ENCODE measurements around the gene FNDC3B.

Gene FNDC3B

DNA sequence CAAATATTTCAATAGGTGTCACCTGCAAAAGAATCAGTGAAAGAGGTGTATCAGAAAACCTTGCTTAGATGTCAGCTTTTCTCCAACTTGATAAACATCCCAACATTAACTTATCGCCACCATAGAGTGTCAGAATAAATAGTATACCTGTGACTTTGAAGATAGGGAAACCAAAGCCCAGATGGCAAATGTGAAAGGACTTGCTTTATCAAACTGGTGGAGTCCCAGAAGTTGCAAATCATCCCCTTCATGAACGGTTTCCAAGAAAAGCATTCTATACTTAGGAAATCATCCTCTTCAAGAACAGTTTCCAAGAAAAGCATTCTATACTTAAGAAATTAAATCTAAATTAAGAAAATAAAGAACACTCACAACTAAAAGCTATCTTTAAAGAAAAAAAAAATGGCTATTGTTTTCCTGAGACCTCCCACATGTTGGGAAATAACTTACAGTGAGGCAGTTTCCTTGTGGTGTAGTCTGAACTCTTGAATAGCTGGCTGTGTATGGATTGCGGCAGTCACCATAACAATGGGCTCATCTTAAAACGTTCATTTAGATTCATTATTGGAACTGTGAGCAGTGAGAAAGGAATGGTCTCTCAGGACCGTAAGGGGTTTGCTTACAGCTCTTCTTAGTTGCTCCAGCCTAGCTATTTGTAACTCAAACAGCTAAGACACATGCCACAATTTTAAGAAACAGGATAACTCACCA, 352.4 kb downstream of the FNDC3B start:
- no peak for DNase-seq (ENCODE audit: low read depth, low spot score)

DNA sequence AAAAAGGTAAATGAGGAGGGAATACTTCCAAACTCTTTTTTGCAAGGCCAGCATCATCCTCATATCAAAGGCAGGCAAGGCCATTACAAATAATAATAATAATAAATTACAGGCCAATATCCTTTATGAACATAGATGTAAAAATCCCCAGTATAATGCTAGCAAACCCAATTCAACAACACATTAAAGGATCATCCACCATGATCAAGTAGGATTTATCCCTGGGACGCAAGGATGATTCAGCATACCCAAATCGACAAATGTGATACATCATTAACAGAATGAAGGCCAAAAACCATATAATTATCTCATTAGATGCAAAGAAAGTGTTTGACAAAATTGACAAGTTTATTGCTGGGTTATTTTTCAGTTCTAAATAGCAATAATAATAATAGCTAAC, 355.3 kb downstream of the FNDC3B start:
- no peak for DNase-seq (ENCODE audit: low read depth, low spot score)

DNA sequence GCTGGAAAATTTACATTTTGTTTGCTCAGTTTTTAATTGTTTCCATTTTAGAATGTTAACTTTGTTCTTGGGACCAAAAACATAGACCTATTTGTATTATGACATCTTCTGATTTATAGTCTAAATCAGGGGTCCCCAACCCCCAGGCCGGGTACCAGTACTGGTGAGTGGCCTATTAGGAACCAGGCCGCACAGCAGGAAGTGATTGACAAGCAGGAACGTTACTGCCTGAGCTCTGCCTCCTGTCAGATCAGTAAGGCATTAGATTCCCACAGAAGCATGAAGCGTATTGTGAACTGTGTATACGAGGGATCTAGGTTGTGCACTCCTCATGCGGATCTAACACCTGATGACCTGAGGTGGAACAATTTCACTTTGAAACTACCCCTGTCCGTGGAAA, 357.0 kb downstream of the FNDC3B start:
- DNase-seq (ENCODE audit: low read depth, low spot score) = no peak

DNA sequence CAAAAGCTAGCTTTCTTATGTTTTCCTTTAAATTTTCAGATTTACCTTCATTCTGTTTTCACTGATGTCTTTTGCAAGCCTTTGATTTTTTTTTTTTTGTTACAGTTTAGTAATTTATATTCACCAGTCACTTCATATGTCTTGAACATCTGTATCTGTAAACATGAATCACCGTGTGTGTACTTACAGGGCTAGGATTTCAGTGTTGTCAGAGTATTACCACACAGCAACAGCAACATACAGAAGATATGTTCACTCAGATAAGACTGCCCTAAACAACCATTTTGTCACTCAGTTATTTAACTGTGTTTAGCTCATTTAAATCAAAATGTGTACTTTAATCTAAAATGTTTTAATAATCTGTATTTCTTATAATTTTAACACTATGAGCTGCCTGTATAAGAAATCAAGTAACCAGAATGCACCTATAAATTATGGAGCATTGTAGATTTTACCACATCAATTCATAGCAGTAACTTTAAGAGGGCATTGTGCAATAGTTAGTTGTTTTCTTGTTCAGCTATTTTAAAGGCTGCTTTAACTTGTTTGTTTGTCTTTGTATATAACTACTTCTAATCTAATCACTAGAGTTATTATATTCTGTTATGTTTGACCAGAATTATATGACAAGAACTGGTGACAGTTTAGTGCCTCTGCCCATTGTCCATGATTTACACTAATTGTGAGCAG, 358.5 kb downstream of the FNDC3B start:
- DNase-seq (ENCODE audit: low read depth, low spot score) = no peak

DNA sequence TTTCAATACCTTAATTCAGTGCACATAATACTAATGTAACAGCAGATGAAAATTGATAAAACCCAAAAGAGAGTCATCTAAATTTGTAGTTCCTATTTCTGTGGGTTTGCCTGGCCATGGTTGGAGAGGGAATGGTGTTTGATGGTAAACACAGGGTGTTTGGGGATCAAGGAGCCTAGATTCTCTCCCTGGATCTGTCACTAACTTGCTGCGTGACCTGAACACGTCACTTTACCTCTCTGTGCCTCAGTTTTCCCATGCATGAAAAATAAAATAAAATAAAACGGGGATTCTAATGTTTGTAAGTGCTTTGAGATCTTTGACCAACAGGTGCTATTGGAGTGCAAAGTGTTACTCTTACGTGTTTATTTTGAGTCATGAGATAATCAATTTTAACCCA, 359.1 kb downstream of the FNDC3B start:
- DNase-seq (ENCODE audit: low read depth, low spot score) = no peak

DNA sequence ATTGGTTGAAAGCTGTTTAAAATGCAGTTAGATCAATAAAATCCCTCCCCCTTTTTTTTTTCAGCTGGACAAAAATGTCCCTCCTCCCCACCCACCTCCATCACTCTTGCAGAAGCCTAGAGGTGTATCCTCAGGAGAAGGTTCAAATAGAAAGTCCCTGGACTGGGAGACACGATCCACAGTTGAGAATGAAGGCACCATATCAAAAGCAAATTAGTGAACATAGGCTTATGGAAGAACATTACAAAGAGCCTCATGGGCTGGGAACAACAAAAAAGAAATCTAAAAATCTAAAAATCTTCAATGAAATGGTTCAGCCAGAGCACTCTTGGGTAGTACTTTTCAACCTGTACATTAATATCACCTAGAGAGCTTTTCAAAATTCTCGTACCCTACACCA, 362.7 kb downstream of the FNDC3B start:
- DNase-seq (ENCODE audit: low read depth, low spot score) = no peak

DNA sequence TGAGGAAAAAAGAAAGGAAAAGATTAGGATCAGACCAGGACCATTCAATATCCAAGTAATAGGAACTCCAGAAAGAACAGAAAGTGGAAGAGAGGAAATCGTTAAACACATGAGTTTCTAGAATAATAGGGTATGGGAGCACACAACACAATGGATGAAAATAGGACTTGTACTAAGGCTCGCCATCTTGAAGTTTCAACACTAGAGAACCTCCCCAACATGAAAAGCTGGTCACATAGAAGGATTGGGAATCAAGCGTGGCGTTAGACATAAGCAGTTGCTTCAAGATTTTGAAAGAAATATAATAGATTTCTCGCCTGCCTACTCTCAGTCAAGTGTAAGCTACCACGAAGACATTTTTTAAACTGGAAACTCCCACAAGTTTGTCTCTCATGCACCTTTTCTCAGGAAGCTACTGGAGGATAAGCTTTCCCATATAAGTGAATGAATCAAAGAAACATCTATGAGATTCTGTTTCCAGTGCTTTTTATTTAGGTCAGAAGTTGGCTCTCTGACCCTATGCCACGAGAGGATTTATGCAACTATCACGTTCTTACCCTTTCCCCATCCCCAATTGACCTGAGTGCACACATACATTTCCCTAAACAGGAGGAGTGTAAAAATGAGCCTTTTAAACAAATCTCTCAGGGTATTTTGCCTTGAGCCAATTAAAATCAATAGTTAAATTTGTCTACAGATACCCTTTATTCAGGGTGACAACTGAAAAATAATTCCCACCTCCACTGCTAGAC, 363.7 kb downstream of the FNDC3B start:
- no peak for DNase-seq (ENCODE audit: low read depth, low spot score)

DNA sequence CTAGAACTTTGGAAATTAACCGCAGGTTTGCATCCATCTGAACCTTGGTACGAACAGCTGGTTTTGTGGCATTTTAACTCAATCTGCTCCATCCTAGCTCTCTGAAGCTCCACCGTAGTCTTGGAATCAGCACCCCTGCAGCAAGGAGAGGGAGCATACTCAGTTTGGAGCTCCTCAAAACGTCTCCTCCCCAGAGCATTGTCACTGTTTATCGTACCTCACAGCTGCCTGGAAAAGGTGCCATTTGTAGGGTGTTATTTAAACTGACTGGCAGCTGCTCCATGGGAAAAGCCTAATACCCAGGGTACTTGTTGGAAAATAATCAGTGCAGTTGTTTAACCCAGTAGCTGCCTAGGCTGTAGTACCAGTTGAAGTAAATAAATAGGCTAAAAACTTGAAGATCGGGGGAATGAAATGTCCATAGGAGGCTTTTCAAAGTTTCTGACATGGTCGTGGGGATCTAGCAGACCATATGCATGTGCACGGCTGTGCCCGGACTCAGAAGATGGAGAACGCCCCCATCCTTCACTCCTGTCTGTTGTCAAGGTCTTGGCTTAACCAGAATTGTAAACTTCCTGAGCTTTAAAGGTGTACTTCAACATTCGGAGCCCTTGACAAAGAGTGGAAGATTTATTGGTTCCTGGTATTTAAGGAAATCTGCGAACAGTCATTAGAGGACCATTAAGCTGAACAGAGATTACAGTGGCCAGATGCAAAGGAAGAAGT, 365.0 kb downstream of the FNDC3B start:
- DNase-seq (ENCODE audit: low read depth, low spot score) = no peak

DNA sequence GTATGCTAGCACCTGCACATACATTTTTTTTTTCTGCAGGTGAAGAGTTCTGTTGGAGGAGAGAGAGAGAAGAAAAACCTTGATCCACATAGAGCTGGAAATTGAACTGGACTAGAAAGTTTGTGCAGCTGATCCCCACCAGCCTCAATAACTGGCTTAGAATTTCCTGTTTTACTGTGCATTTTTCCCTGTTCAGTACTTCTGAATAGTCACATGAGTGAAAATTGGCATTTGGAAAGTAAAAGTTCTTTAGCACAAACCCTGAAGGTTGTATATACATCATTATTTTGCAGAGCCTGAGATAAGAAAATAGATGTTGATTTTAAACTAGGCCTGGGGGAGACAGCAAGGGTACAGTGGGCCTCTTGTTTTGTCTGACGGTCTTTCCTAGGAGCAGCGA, 366.5 kb downstream of the FNDC3B start:
- DNase-seq (ENCODE audit: low read depth, low spot score) = no peak

DNA sequence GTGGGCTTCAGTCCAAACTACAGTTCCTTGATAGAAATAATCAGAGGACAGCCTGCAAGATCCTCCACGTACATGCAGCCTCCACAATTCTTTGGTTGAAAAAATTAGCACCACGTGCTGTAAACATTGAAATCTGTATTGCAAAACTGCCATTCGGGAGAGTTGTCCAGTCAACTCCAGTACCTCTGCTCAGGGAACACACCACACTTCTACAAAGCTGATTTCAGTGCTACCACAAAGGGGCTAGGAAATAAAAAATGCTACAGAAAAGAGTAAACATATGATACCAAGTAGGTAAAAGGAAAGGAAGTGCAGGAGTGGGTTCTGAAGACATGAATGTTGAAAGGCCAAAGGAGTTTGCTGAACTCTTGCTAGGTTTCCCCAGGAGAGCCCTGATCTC, 368.5 kb downstream of the FNDC3B start:
- no peak for DNase-seq (ENCODE audit: low read depth, low spot score)

DNA sequence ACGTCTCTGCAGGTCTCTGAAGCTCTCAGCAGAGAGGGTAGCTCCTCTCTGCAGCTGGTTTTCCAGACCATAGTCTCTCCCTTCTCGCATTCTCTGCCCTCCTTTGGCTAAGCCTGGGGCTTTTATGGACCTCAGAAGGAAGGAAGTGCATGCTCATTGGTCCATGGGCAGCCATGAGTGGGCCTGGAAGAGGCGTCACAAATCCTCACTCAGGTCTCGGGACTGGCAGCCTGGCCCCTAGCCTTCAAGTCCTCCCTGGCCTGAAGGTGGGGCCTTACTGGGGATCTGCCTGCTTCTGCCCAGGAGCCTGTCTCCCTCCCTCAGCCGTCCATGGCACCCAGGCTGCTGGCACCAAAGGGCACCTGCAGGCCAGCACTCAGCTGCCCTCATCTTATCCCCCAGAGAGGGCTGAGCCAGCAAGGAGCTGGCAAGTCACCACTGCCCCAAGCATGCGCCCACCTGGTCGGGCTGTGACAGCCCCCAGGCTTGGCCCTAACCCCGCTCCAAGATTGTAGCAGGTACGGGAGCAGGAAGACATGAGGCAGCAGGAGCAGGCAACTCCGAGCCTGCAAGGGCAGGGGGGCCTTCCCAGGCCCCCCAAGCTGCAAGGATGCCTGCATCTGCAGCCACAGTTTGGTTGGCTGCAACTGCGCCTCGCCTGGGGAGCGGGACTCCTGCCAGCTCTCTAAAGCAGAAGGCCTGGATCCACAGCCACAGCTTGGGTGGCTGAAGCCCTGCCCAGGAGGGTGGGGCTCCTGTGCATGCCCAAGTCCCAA, 371.5 kb downstream of the FNDC3B start:
- DNase-seq (ENCODE audit: low read depth, low spot score) = no peak

DNA sequence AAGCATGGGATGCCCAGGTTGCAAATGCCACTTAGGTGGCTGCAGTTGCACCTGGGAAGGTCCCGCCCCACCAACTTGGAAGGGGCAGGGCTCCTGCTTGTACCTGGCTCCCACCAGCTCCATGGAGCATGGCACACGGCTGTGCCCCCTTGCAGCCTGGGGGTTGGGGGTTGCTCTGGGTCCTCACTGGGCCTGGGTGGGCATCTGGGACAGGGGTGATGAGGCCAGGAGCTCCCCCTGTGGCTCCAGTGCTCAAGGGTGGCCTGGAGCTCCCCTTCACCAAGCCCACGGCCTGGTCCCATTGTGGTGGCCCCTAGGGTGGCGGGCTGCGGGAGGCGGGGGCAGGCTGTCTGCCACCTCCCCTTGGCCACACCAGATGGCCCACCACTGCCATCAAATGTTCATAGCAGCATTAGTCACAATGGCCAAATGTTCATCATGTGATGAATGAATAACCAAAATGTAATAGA, 372.1 kb downstream of the FNDC3B start:
- DNase-seq (ENCODE audit: low read depth, low spot score) = no peak

DNA sequence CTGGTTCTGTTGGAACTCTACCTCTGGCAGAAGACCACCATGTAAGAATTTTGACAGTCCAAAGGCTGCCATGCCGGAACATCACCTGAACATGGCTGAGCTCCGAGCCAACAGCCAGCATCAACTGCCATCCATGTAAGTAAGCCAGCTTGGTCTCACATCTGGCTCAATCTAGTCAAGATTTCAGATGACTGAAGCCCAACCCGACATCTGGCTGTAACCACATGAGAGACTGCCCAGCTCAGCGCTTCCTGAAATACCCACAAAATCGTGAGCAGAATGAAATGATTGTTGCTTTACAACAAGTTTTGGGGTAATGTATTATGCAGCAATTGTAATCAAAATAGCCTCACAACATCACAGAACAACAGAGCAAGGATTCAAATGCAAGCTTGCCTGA, 375.9 kb downstream of the FNDC3B start:
- no peak for DNase-seq (ENCODE audit: low read depth, low spot score)

DNA sequence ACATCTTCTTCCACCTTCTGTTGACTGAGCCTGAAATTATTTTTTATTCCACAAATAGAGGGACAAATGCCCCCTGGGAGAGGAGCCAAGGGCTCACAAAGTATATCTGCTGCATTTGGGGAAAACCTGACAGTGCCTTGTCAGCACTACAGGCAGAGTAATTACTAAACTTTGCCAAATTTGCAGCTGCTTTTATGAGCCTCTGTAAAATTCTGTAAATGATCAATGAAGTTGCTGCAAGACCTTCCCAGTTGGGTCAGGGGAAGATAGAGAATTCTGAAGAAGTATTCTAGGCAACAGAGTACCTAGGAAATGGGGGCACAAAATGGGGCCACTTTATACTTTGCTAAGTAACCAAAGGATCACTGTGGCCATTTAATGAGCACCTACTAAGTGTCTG, 398.3 kb downstream of the FNDC3B start:
- DNase-seq (ENCODE audit: low read depth, low spot score) = no peak

DNA sequence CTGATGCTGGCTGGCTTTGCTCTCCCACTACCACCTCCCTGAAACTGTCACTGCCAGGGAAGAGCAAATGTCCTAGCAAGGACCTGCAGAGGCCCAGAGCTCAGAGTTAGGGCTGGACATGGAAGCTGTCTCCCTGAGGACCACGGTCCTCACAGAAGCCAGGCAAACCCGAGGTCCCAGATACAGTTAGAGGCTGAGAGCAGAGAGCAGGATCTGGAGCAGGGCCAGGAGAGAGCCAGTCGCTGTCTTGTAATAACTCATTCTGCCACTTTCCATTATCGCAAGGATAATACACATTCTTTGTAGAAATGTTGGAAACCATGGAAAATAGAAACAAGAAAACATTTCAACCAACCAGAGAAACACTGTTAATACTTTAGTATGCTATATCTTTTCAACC, 398.8 kb downstream of the FNDC3B start:
- DNase-seq (ENCODE audit: low read depth, low spot score) = no peak

DNA sequence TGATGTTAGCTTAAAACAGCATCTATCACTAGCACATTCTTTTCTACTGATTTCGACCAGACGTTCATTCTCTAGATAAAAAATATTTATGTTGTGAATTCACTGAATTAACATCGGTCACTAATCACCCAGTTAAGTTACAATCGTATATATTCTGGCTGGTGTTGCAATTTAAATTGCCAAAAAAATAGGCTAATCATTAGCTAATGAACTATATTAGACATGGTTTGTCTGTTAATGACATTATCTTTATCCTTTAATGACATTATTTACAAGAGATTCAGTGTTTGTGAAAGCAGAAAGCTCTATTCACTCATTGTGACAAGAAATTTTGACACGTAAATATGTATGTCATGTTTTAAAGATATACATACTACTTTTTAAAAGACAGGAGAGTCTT, 402.2 kb downstream of the FNDC3B start:
- DNase-seq (ENCODE audit: low read depth, low spot score) = no peak

DNA sequence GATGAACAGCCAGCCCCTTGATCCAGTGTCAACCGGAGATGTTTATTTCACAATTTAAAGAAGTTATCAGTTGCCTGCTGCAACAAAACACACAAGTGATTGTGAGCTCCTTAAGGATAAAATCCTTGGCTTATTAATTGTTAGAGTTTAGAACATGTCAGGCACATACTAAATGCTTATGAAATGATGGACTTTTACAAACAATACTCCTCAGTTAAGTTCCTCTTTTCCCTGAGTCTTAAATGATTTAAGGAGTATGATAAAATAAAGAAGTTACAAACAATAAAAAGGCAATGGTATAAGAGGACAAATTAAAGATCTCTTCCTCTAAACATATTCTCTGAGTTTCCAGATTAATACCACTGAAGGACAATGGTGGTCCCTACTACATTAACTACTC, 403.2 kb downstream of the FNDC3B start:
- no peak for DNase-seq (ENCODE audit: low read depth, low spot score)

DNA sequence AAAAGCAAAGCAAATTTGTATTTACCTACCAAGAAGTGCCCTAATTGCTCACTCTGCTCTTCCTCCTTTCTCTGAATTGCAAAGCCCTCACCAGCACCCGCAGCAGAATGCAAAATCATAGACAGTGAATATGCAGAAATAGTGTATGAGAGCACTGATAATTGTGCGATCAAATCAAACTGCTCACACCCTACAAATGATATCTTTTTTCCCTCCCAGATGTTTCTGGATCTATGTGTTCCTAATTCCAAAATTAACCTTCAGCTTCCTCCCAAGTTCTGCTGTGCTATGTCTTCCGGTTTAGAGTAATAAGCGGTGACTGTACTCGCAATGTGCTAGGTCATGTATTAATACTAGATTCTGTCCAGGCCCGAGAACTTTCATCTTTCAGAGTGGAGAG, 405.4 kb downstream of the FNDC3B start:
- DNase-seq (ENCODE audit: low read depth, low spot score) = no peak

DNA sequence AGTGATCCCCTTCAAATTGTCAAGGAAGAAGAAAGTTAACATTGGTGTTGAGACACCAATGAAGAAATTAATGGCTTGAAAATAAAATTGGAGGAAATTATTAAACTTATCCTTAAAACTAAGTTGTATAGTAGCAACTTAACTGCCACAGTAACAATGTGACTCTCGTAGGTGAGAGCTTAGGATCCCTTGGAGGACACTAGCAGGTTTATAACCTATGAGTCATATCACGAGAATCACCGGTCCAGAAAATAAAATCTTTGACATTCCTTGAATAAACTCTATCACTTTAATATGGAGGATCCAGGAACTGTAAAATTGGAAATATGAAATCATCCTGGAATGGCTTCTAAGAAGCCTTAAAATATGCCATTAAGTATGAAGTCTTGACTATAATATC, 406.8 kb downstream of the FNDC3B start:
- no peak for DNase-seq (ENCODE audit: low read depth, low spot score)

DNA sequence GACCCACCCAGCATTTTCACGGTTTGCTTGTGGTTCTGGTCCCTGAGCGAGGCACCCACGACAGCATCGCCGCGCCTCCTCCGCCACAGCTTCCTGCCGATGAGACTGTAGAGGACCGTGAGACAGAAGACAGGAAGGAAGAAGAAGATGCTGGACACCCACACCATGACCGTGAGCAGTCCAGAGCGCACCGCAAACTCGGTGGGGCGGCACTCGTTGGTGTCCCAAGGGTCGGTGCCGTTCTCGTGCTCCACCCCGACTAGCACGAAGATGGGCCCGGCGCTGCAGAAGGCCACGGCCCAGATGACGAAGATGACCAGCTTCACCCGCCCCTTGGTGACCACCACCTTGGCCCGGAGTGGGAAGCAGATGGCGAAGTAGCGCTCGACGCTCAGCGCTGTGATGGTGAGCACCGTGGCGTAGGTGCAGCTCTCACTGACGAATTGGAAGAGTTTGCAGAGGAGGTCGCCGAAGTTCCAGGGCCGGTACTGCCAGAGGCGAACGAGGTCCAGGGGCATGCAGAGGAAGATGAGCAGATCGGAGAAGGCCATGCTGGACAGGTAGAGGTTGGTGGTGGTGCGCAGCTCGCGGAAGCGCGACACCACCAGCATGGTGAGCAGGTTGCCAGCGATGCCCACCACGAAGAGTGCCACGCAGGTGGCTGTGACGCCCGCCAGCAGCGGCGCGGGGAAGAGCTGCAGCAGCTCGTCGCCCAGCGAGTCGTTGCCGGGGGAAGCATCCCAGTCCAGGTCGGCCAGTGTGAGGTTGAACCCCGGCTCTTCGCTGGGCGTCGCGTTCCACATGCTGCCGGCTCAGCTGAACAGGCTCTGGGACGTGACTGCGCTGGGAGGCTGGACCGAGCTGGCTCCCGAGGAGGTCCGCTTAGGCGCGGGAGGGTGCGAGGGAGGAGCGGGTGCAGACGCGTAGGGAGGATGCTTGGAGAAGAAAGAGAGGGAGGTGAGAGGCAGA, 408.5 kb downstream of the FNDC3B start, which contains the start of gene GHSR:
TSS of gene GHSR (minus strand) at position 846 of the 969 bp plus-strand sequence. CDS start at position 803, 43 bp downstream.
- peak; percentile 8 for DNase-seq (ENCODE audit: low read depth, low spot score)

Measured in ELF-1 (cell line).